Astrocyte of the spinal cord (primary cell): Measurements from ENCODE around the gene TCIRG1.

Source experiments
- DNase-seq: peaks from one replicate; pipeline ENCODE4 v3.0.0; 2011; ENCODE audit warnings: low read depth, low spot score
- H3K4me3 ChIP-seq: 2 replicates; pipeline ENCODE4 v1.5.1; 2011; ENCODE audit warnings: low read depth, mild to moderate bottlenecking, low read length, moderate library complexity
- CTCF ChIP-seq: IDR thresholded peaks from 2 replicates; pipeline ENCODE4 v1.5.1; 2012; ENCODE audit warnings: low read depth, mild to moderate bottlenecking, low read length, inconsistent platforms
- in situ Hi-C: cut with HindIII; loops from 2 replicates; pipeline ENCODE4 v1.10.0; 2017; ENCODE audit warnings: low sequenced_read_pairs

The TCIRG1 gene

GRCh38 chr11:68012843-68013610, 25.8 kb upstream of the TCIRG1 start:
- no peak for TF ChIP-seq CTCF
- in situ Hi-C loops, result no loop called here
- peak; percentile 97 for DNase-seq
- H3K4me3 ChIP-seq, result no peak overlapping the region

- DNase-seq, result no peak
- H3K4me3 ChIP-seq, result no peak overlapping the region
- no peak for TF ChIP-seq CTCF
- in situ Hi-C loops, result no loop called here
Measured at GRCh38 chr11:68013611-68014156, 25.1 kb upstream of the TCIRG1 start.

GRCh38 chr11:68014157-68014946, 24.5 kb upstream of the TCIRG1 start:
- in situ Hi-C loops, result no loop called here
- no peak for TF ChIP-seq CTCF
- no peak overlapping the region for H3K4me3 ChIP-seq
- DNase-seq, result peak; percentile 79

- H3K4me3 ChIP-seq, result no peak overlapping the region
- TF ChIP-seq CTCF, result no peak
- in situ Hi-C loops, result no loop called here
- DNase-seq, result no peak
Measured at GRCh38 chr11:68014947-68015447, 23.8 kb upstream of the TCIRG1 start.

- TF ChIP-seq CTCF, result no peak
- no peak overlapping the region for H3K4me3 ChIP-seq
- DNase-seq, result no peak
- in situ Hi-C loops, result no loop called here
Measured at GRCh38 chr11:68015467-68015866, 23.4 kb upstream of the TCIRG1 start.

GRCh38 chr11:68016161-68016903, 22.5 kb upstream of the TCIRG1 start:
- in situ Hi-C loops, result no loop called here
- DNase-seq, result no peak
- H3K4me3 ChIP-seq, result no peak overlapping the region
- TF ChIP-seq CTCF, result no peak
